GM21528 (cell line): ENCODE data around the gene OR13C2.
"Not testable (repeated sequence)": the region's sequence is repeated elsewhere in the genome, so short reads cannot be mapped to it uniquely, and the experiment has no call there.

Source experiments
- ATAC-seq: cut with Tn5 transposase; IDR thresholded peaks from one replicate; pipeline ENCODE4 v1.9.1; 2021; ENCODE audit warnings: mild to moderate bottlenecking, moderate library complexity; ENCODE audit not compliant: unreplicated experiment, low FRiP score

Gene OR13C2

GRCh38 chr9:104605527-104605926, at the start of gene OR13C2:
OR13C2 (minus strand) TSS chr9:104605627; CDS start chr9:104605627, 0 bp downstream.
- not testable (repeated sequence) for ATAC-seq

- no peak for ATAC-seq
Observed at GRCh38 chr9:104635456-104635855, 30.0 kb upstream of the OR13C2 start.

- no peak for ATAC-seq
Observed at GRCh38 chr9:104633976-104634520, 28.6 kb upstream of the OR13C2 start.

- not testable (repeated sequence) for ATAC-seq
Observed at GRCh38 chr9:104625964-104626363, 20.5 kb upstream of the OR13C2 start.

- ATAC-seq, result no peak
Observed at GRCh38 chr9:104618104-104618503, 12.7 kb upstream of the OR13C2 start, which contains the start of gene OR13C9. OR13C9 (minus strand) TSS chr9:104618204; CDS start chr9:104618204, 0 bp downstream.

- no peak for ATAC-seq
Observed at GRCh38 chr9:104617418-104617817, 12.0 kb upstream of the OR13C2 start.

GRCh38 chr9:104611213-104611612, 5.8 kb upstream of the OR13C2 start:
- no peak for ATAC-seq

- no peak for ATAC-seq
Observed at GRCh38 chr9:104608336-104608735, 2.9 kb upstream of the OR13C2 start.

- ATAC-seq, result no peak
Observed at GRCh38 chr9:104606152-104606551, 725 bp upstream of the OR13C2 start.

- ATAC-seq, result no peak
Observed at GRCh38 chr9:104604801-104605200, 626 bp downstream of the OR13C2 start.

GRCh38 chr9:104599313-104599712, 6.1 kb downstream of the OR13C2 start, which contains the start of gene OR13C5:
OR13C5 (minus strand) TSS chr9:104599413; CDS start chr9:104599413, 0 bp downstream.
- not testable (repeated sequence) for ATAC-seq

GRCh38 chr9:104598749-104599148, 6.7 kb downstream of the OR13C2 start:
- not testable (repeated sequence) for ATAC-seq

GRCh38 chr9:104589626-104590025, 15.8 kb downstream of the OR13C2 start:
- no peak for ATAC-seq

- ATAC-seq, result no peak
Observed at GRCh38 chr9:104586496-104587180, 18.8 kb downstream of the OR13C2 start.

- no peak for ATAC-seq
Observed at GRCh38 chr9:104580562-104580961, 24.9 kb downstream of the OR13C2 start.

- no peak for ATAC-seq
Observed at GRCh38 chr9:104577263-104577662, 28.2 kb downstream of the OR13C2 start.

- no peak for ATAC-seq
Observed at GRCh38 chr9:104575456-104575855, 30.0 kb downstream of the OR13C2 start.

- ATAC-seq, result no peak
Observed at GRCh38 chr9:104572612-104573011, 32.8 kb downstream of the OR13C2 start.

GRCh38 chr9:104568868-104569267, 36.6 kb downstream of the OR13C2 start, which contains the start of gene OR13C8:
OR13C8 (plus strand) TSS chr9:104569168; CDS start chr9:104569168, 0 bp downstream.
- ATAC-seq, result no peak

GRCh38 chr9:104564358-104564757, 41.1 kb downstream of the OR13C2 start:
- ATAC-seq, result no peak

- no peak for ATAC-seq
Observed at GRCh38 chr9:104556830-104557634, 48.4 kb downstream of the OR13C2 start.
